Measurements from ENCODE around the gene MYH6.
A peak's percentile ranks its signal among the peaks of the same experiment; 100 is the strongest.
"Not testable (repeated sequence)": the region's sequence is repeated elsewhere in the genome, so short reads cannot be mapped to it uniquely, and the experiment has no call there.

Gene MYH6

DNA sequence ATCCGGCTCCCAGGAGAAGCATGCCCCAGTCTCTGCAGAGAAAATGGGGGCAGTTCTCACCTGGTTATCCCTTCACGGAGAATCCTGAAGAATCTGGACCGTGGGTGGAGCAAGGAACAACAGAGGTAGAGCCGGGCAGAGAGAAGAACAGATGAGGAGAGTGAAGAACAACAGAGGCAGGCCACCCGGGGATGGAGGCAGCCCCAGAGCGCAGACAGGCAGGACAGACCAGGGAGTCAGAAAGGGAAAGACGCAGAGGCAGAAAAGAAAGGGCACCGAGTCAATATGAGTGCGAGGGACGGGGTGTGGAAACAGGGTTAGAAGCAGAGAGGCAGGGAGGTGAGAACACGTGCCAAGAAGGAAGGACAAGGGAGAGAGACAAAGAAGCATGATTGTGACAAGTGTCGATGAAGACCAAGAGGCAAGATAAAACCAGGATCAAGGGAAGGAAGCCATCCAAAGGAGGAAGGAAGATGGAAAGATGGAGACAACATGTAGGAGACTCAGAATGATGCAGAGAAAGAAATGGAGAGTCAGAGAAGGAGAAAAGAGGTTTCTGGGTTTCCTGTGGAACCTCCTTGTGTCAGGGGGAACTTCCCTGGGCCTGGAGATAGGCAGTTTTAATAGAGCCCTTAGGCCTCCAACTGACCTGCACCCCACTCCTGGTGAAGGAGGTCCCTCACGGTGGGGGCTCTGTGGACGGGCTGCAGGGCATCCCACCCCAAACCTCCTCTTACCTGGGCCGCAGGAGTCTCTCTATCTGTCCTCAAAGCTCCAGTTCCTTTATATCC is at the start of gene MYH6:
TSS of gene MYH6 (minus strand) at position 758 of the 791 bp plus-strand sequence. CDS start 1,050 bp downstream, outside the sequence.
- H3K27me3 ChIP-seq = peaks cover 52 to 88% (median 68%) of the 10 kb centered on the region in 11 experiments

DNA sequence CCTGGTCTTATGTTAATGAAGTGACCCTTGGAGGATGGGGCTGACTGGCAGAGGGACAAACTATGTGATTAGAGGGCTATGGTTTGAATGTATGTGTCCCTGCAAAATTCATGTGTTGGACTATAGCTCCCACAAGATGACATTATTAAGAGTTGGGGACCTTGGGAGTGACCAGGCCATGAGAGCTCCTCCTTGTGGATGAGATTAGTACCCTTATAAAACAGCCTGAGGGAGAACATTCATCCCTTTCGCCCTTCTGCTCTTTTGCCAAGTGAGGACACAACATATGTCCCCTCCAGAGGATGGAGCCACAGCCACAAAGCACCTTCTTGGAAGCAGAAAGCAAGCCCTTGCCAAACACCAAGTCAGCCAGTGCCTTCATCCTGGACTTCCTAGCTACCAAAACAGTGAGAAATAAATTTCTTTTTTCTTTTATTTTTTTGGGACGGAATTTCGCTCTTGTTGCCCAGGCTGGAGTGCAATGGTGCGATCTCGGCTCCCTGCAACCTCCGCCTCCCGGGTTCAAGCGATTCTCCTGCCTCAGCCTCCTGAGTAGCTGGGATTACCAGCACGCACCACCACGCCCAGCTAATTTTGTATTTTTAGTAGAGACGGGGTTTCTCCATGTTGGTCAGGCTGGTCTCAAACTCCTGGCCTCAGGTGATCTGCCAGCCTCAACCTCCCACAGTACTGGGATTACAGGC is 49.0 kb upstream of the MYH6 start:
- H3K9me3 ChIP-seq (replicated peaks in 1 of 11); H3K36me3 ChIP-seq; H3K27me3 ChIP-seq; H3K4me2 ChIP-seq; H4K20me1 ChIP-seq; H3K27ac ChIP-seq; H3K4me1 ChIP-seq; H3K4me3 ChIP-seq; H3K9ac ChIP-seq: not testable (repeated sequence)

More for the DNA sequence above, at the start of gene MYH6:
- TF ChIP-seq Cebpa-rat (IDR thresholded peaks at IDR 0.05) = no peak
- Histone ChIP-seq H3K4me1 (peaks cover 7 to 32% (median 28%) of the 10 kb centered on the region in 10 experiments; a peak in 17 of 20 replicates), H3K4me2 (peak within 1 kb of the TSS in 6 of 11 experiments; percentile 71 to 94 (median 86); a peak in 8 of 22 replicates), H4K20me1 (peaks cover 0 to 72% (median 48%) of the 10 kb centered on the region in 11 experiments; a peak in 16 of 22 replicates), H3K9me3 (replicated peaks in 1 of 11) (no peaks in the 10 kb centered on the region), H3K9ac (no peak within 1 kb of the TSS), H3K36me3 (no peaks in the 10 kb centered on the region), H3K4me3 (no peak within 1 kb of the TSS), H3K27ac (no peak within 1 kb of the TSS)

DNA sequence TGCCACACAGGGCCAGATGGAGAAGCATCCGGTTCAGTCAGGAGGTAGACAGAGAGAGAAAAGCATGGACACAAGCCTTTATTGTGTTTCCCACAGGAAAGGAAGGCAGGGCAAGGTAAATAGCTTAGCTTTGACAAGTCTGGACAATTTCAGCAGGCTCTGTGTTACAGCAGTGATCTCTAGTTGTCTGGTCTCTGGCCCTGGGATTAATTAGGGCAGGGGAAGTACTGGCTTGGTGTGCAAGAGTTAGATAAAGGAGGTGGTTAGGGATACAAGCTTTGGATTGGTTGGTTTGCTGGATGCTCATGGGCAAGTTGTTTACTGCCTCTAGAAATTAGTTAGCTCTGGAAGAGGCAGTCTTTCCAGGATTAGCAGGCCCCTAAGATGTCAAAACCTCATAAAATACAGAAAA is 46.4 kb upstream of the MYH6 start:
- Histone ChIP-seq H3K9me3 (replicated peaks in 1 of 11) (peaks cover 0 to 5% (median 0%) of the 10 kb centered on the region in 11 experiments; a peak in 4 of 22 replicates), H3K27ac (no peak overlapping the region), H3K4me1 (no peaks in the 10 kb centered on the region), H3K4me3 (no peak overlapping the region), H3K4me2 (no peak overlapping the region), H3K27me3 (no peaks in the 10 kb centered on the region), H4K20me1 (no peaks in the 10 kb centered on the region), H3K36me3 (no peaks in the 10 kb centered on the region), H3K9ac (no peak overlapping the region)
- TF ChIP-seq Cebpa-rat (IDR thresholded peaks at IDR 0.05) = no peak

GRCh38 chr14:23452237-23452636 is 44.2 kb upstream of the MYH6 start:
- no peak for TF ChIP-seq Cebpa-rat (IDR thresholded peaks at IDR 0.05)
- no peak overlapping the region for H3K4me3 ChIP-seq
- peaks cover 0 to 5% (median 0%) of the 10 kb centered on the region in 11 experiments; a peak in 4 of 22 replicates for H3K9me3 ChIP-seq (replicated peaks in 1 of 11)
- H3K9ac ChIP-seq = no peak overlapping the region
- H3K4me1 ChIP-seq = no peaks in the 10 kb centered on the region
- H3K4me2 ChIP-seq = no peak overlapping the region
- no peaks in the 10 kb centered on the region for H3K27me3 ChIP-seq
- no peaks in the 10 kb centered on the region for H4K20me1 ChIP-seq
- no peak overlapping the region for H3K27ac ChIP-seq
- no peaks in the 10 kb centered on the region for H3K36me3 ChIP-seq

DNA sequence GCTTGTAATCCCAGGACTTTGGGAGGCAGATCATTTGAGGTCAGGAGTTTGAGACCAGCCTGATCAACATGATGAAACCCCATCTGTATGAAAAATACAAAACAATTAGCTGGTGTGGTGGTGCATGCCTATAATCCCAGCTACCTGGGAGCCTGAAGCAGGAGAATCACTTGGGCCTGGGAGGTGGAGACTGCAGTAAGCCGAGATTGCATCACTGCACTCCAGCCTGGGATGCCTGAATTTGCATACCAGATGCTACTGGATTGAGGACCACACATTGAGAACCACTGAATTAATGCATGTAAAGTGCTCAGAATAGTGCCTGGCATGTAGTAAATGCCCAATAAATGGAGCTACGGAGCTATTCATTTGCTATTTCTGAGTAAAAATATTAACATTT is 42.3 kb upstream of the MYH6 start:
- Histone ChIP-seq H4K20me1 (no peaks in the 10 kb centered on the region), H3K4me1 (peaks cover 0 to 9% (median 0%) of the 10 kb centered on the region in 10 experiments; a peak in 6 of 20 replicates), H3K9ac (no peak overlapping the region), H3K27ac (no peak overlapping the region), H3K9me3 (replicated peaks in 1 of 11) (peaks cover 0 to 5% (median 0%) of the 10 kb centered on the region in 11 experiments; a peak in 4 of 22 replicates), H3K4me2 (no peak overlapping the region), H3K36me3 (no peaks in the 10 kb centered on the region), H3K27me3 (no peaks in the 10 kb centered on the region), H3K4me3 (no peak overlapping the region)
- TF ChIP-seq Cebpa-rat (IDR thresholded peaks at IDR 0.05) = no peak

DNA sequence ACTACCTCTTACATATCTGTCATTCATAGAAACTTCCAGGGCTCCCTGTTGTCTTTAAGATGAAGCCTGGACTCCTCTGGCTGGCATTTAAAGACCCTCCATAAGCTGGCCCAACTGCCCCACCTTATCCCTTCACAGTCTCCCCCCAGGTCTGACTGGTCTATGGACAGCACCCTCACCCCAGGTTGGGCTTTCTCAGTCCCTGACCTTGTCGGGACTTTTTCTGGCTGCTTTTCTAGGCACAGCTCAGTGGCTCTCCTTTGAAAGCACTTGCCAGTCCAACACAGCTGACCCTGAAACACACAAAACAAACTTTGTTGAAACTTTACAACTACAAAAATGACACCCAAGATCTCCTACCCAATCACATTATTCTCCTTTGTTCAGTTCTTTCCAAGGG is 41.2 kb upstream of the MYH6 start:
- Histone ChIP-seq H3K27ac (no peak overlapping the region), H3K36me3 (no peaks in the 10 kb centered on the region), H3K9me3 (replicated peaks in 1 of 11) (peaks cover 0 to 5% (median 0%) of the 10 kb centered on the region in 11 experiments; a peak in 4 of 22 replicates), H4K20me1 (no peaks in the 10 kb centered on the region), H3K4me1 (peaks cover 0 to 9% (median 0%) of the 10 kb centered on the region in 10 experiments; a peak in 6 of 20 replicates), H3K9ac (no peak overlapping the region), H3K4me3 (no peak overlapping the region), H3K4me2 (no peak overlapping the region), H3K27me3 (no peaks in the 10 kb centered on the region)
- TF ChIP-seq Cebpa-rat (IDR thresholded peaks at IDR 0.05) = no peak

DNA sequence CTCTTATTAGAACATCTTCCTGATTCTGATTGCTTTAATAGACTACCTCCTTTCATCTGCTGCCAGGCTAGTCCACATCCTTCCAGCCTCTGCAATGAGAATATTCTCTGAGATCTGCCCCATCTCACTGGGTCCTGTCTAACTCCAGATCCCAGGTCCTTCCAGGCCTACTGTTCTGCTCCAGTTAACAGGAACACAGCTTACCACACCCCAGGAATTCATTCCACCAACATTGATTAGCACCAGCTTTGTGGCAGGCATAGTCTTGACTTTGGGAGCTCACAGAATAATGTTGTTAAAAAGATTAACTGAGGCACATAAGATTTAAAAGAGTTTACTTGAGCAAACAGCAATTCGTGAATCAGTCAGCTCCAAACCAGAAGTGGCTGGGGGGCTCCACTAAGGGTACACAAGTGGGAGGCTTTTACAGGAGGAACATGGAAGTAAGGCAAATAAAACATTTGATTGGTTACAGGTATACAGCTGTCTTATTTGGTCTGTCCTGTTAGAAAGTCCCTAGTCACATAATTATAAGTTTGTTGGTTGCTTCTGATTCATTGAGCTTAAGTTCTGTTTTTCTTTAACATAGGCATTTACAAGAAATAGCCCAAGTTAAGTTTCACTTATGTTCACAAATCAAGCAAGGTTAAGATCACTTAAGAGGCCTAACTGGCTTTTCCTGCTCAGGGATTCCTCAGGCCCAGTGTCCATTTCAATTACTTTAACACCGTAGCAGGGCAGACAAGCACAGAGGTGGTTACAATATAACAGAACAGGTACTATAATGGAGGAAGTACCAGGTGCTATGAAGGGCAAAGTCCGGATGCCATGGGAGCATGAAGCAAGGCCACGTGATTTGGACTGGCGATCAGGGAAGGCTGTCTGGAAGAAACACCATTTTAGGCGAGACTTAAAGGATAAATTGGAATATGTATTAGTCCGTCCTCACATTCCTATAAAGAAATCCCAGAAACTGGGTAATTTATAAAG is 39.6 kb upstream of the MYH6 start:
- Histone ChIP-seq H3K27ac (no peak overlapping the region), H3K27me3 (no peaks in the 10 kb centered on the region), H3K9me3 (replicated peaks in 1 of 11) (peaks cover 0 to 5% (median 0%) of the 10 kb centered on the region in 11 experiments; a peak in 4 of 22 replicates), H3K4me1 (peaks cover 0 to 9% (median 0%) of the 10 kb centered on the region in 10 experiments; a peak in 6 of 20 replicates), H3K4me3 (no peak overlapping the region), H3K36me3 (no peaks in the 10 kb centered on the region), H3K4me2 (no peak overlapping the region), H3K9ac (no peak overlapping the region), H4K20me1 (no peaks in the 10 kb centered on the region)
- TF ChIP-seq Cebpa-rat (IDR thresholded peaks at IDR 0.05) = no peak

- Histone ChIP-seq H3K9me3 (replicated peaks in 1 of 11) (no peaks in the 10 kb centered on the region), H4K20me1 (no peaks in the 10 kb centered on the region), H3K27me3 (no peaks in the 10 kb centered on the region), H3K4me2 (peak overlapping the region in 3 of 11 experiments; percentile 2 to 21 (median 17); a peak in 3 of 22 replicates), H3K4me1 (peaks cover 0 to 9% (median 1%) of the 10 kb centered on the region in 10 experiments; a peak in 10 of 20 replicates), H3K9ac (no peak overlapping the region), H3K36me3 (no peaks in the 10 kb centered on the region), H3K27ac (no peak overlapping the region), H3K4me3 (no peak overlapping the region)
- no peak for TF ChIP-seq Cebpa-rat (IDR thresholded peaks at IDR 0.05)
Observed at GRCh38 chr14:23446291-23446851, 38.3 kb upstream of the MYH6 start.
